Fibroblast of skin of right biceps (primary cell): ENCODE results near the gene SMCO2.
A peak's percentile ranks its signal among the peaks of the same experiment; 100 is the strongest.

Experiments
- DNase-seq: peaks from one replicate; pipeline ENCODE4 v3.0.0-alpha.2; 2013

SMCO2 gene

DNA sequence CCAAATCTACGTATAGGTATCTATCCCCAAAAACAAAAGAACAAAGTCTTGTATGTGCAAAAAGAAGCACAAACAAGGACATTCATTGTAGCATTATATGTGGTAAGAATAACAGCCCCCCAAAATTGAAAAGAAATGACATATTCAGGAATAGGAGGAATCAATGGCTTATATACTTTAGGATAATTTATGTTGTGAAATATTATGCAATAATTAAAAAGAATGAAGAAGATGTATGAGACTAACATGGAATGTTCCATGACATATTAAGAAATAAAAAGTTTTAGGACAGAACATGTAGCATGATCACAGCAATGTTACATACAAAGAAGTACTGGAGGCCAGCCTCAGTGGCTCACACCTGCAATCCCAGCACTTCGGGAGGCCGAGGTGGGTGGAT, 9.1 kb downstream of the SMCO2 start:
- no peak for DNase-seq

GRCh38 chr12:27456618-27457017, 10.1 kb downstream of the SMCO2 start:
- DNase-seq = no peak

GRCh38 chr12:27460471-27460978, 14.0 kb downstream of the SMCO2 start:
- DNase-seq = peak; percentile 10

DNA sequence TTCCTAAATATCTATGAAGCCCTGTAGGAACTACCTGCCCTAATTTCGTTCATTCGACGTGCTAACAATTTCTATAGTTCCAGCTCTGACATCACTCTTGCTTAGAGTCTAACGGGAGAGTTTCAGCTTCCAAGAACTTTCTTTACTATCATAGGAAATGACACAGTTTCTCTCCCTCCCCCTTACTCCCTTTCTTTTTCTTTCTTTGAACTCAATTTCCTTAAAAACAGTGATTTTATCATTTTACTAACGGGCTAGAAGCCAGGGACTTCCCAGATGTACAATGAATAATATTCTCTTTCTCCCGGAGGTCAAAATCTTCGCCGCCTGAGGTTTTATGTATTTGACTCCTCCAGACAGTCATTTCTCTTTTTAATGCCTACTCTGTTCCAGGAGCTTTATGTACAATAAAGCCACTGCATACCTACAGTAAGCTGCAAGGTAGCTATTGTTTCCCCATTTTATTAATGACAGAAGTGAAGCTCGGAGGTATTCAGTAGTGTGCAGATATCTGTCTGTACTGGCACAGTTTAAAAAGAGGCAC, 15.7 kb downstream of the SMCO2 start:
- peak; percentile 75 for DNase-seq

GRCh38 chr12:27462851-27463250, 16.3 kb downstream of the SMCO2 start:
- no peak for DNase-seq

DNA sequence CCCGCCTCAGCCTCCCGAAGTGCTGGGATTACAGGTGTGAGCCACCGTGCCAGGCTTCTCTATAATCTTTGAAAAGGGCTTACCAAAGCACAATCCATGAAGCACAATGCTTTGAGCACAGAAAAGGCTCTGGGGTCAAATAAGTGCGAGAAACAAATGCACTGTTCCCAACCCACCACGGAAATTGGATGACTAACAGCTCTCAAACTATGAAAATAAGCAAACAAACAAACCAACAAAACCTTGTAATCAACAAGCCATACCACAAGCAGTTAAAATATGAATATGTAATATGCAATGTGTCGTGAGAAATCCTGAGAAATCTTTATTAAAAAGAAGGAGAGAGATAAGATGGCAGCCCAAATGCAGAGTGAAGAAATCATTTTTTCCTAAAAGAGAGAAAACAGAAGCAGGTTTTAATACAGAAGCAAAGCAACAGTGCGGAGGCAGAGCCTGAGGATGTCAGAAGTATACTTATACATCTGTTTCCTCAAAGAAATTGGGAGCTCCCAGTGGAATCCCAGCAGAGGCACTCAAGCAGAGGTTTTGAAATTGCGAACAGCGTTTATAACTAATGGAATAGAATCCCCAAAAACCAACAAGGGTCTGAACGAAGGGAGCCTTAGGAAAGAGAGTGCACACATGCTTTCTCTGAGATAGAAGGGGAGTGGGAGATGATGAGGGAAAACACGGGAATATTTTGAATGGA, 17.1 kb downstream of the SMCO2 start:
- no peak for DNase-seq

DNA sequence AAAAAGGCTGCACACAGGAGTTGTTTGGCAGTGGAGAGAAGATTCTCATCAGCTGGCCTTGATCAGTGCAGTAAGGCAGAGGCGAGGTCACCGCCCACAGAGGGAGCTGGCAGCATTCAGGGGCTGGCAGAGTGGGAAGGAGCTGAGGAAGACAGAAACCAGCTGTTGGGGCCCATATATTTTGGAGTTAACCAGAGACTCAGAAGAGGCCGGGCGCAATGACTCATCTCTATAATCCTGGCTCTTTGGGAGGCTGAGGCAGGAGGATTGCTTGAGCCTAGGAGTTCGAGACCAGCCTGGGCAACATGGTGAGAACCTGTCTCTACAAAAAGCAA, 17.7 kb downstream of the SMCO2 start:
- peak; percentile 38 for DNase-seq

DNA sequence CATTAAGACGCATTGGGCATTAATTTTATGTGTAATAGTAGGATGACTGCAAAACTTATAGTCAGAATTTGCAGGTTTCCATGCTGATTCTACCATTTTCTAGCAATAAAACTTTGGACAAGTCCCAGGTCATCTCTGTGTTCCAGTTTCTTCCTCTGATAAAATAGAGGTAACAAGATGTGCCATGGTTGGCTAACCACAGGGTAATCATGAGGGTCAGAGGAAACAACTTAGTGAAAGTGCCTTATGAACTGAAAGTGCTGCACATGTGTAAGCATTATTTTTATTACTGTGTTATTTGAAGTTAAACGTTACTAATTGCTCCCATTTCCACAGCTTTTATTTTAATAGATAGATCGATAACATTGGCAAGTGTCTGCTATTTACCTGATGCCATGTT, 21.1 kb downstream of the SMCO2 start:
- DNase-seq = no peak

- DNase-seq = no peak
These were observed 21.7 kb downstream of the SMCO2 start for GRCh38 chr12:27468241-27468640.

DNA sequence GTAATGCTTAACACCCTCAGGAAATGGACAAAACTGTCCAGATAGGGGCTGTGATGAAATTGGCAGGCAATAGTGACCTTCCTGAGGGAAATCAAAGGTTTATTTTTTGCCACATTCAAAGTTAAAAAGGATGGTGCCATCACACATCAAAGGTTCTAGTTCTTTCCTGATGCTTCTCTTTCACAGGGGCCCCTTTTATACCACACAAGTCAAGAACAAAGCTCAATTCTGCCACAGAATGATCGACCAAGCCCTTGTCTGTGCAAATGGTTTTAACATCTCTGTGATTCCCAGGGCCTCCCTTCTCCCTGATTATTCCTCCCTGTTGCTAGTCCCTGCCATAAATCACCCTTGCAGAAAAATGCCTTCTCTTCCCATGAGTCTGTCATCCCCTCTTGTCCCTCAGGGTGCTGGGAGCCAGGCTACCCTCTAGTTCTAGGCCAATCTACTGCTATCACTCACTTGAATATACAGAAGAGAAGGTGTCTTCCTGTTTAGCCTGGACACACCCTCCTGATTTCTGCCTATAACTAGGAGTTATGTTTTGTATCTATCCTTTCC, 22.7 kb downstream of the SMCO2 start:
- DNase-seq = no peak

DNA sequence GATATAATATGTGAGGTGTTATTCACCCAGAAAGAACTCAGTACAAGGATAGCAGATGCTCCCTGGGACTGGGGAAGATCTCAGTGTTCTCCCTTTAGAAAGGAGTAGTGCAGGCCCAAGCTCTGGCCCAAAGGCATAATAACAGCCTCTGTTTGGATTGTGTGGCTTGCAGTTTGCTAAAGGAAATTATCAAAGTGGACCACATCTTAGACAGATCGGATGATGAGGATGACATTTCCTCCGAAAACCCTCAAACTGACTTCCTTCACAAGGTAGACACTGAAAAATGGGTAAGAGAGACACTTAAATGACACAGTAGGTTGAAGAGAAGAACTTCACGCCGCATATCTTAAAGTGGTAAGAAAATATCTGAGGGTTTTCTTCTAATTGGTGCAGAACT, 26.1 kb downstream of the SMCO2 start:
- no peak for DNase-seq

DNA sequence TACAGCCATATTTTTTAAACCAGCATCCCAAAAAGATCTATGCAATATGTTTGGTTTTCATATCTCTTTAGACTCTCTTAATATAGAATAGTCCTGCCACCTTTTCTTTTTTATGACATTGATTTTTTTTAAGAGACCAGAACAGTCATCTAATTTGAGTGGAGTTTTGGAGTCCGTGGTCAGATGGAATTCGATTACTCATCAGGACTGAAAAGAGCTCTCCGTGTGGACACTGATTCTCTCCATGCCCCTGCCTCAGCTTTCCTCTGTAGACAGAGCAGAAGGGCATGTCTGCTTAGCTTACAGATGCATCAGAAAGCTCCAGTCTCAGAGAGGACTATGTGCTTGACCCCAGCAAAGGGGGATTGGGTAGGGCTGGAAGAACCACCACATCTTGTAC, 27.8 kb downstream of the SMCO2 start:
- peak; percentile 90 for DNase-seq

DNA sequence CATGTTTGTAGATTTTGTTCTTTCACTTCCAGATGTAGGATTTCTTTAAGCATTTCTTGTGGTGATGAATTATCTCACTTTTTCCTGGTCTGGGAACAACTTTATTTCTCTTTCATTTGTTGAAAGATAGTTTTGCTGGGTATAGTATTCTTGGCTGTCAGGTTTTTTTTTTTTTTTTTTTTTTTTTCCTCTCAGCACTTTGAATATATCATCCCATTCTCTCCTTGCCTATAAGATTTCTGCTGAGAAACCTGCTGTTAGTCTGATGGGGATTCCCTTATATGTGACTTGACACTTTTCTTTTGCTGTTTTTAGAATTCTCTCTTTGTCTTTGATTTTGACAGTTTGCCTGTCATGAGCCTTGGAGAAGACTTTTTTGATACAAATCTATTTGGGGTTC, 30.5 kb downstream of the SMCO2 start:
- no peak for DNase-seq

- no peak for DNase-seq
These were observed 32.4 kb downstream of the SMCO2 start for GRCh38 chr12:27478949-27479348.

DNA sequence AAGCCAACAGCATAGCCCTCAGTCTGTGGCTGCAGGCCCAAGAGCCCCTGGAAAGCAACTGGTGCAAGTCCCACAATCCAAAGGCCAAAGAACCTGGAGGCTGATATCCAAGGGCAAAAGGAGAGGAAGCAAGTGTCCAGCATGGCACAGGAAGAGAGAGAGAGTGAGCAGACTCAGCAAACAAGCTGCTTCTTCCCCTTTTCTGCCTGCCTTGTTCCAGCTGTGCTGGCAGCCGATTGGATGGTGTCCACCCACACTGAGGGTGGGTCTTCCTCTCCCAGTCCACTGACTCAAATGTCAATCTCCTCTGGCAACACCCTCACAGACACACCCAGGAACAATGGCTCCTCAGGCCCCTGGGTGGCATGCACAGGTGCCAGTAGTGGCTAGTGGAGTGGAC, 33.5 kb downstream of the SMCO2 start:
- no peak for DNase-seq

GRCh38 chr12:27486961-27487360, 40.4 kb downstream of the SMCO2 start:
- DNase-seq = peak; percentile 48

- DNase-seq = no peak
These were observed 41.9 kb downstream of the SMCO2 start for GRCh38 chr12:27488479-27488878.

- no peak for DNase-seq
These were observed 44.7 kb downstream of the SMCO2 start for GRCh38 chr12:27491226-27491625.

DNA sequence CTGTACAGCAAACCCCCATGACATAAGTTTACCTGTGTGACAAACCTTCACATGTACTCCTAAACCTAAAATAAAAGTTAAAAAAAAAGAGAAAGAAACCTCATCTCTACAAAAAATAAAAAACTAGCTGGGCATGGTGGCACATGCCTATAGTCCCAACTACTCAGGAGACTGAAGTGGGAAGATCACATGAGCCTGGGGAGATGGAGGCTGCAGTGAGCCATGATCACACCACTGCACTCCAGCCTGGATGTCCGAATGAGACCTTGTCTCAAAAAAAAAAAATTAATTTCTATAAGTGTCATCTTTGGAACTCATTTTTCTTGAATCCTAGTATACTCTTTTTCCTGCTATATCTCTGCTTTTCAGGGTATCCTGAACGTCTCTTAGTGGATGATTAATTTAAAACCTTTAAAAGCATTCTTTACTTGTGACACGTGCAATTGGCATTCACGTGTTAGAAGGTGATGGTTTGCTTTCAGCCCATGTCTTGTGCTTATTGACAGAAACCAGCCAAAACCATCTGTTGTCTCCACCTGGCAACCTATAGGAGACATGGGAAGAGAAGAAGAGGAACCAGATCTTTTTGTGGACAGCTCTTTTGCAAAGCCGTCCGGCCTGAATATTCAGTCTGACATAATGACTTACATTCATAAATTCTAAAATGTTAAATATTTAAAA, 46.9 kb downstream of the SMCO2 start:
- peak; percentile 26 for DNase-seq

DNA sequence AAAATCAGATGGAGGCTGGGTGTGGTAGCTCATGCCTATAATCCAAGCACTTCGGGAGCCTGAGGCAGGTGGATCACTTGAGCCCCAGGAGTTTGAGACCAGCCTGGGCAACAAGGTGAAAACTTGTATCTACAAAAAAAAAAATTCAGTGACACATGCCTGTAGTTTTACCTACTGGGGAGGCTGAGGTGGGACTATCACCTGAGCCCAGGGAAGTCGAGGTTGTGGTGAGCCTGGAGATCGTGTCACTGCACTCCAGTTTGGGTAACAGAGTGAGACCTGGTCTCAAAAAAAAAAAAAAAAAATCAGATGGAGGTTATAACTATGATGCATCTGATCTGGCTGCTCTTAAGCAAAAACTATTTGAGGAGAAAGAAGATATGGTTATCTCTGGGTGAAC, 50.9 kb downstream of the SMCO2 start:
- no peak for DNase-seq

DNA sequence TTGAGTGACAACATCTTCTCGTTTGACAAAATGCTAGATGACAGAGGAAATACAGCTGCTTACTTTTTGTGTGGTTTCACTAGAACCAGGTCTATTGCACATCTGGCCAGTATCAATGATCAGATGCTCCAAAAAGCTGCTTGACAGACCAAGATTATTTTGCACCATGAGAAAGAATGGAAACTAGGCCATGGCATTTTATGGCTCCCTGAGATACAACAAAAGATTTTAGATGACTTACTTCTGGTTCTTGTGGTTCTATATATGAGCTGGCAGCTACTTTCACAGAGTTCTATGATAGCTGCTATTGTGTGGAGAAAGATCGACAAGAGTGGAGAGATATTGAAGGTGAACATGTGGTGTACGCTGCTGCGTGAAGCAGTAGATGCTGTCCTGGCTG, 51.6 kb downstream of the SMCO2 start:
- no peak for DNase-seq

DNA sequence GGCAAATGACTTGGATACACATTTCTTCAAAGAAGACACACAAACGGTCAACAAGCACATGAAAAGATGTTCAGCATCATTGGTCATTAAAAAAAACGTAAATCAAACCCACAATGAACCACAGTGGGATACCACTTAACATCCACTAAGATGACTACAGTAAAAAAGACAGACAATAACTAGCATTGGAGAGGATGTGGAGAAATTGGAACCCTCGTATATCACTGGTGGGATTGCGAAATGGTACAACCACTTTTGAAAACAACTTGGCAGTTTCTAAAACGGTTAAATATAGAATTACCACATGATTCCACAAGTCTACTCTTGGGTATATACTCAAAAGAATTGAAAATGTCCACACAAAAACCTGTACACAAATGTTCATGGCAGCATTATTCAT, 52.2 kb downstream of the SMCO2 start:
- DNase-seq = no peak

DNA sequence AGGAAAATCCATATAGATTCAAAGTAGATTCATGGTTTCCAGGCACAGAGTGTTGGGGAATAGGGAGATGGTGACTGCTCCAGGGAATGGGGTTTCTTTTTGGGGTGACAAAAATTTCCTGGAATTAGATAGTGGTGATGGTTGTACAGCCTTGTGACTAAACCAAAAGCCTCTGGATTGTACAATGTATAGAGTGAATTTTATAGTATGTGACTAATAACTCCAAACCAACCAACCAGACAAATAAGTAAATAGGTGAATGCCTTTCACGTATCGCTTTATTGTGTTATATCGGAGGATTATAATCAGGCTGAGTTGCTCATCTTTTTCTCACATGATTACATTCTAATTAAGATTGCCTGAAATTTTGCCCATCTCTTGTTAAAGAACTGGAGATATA, 52.8 kb downstream of the SMCO2 start:
- DNase-seq = no peak

- no peak for DNase-seq
These were observed 54.0 kb downstream of the SMCO2 start for GRCh38 chr12:27500546-27500945.
